ENCODE data around the gene SCTR.

Gene SCTR

GRCh38 chr2:119421304-119421703, 103.0 kb downstream of the SCTR start:
- no peak for TF ChIP-seq CTCF (IDR thresholded peaks at IDR 0.05; ENCODE audit: low read depth, low read length)

GRCh38 chr2:119419803-119420508, 104.3 kb downstream of the SCTR start:
- in situ Hi-C loops (cut with HindIII; ENCODE audit: low sequenced_read_pairs), result no loop called here
- no peak for DNase-seq (ENCODE audit: low read depth, low spot score)
- no peak overlapping the region for H3K4me3 ChIP-seq (ENCODE audit: low read depth, low read length)
- no peak for TF ChIP-seq CTCF (IDR thresholded peaks at IDR 0.05; ENCODE audit: low read depth, low read length)

More at GRCh38 chr2:119421304-119421703, 103.0 kb downstream of the SCTR start:
- H3K4me3 ChIP-seq (ENCODE audit: low read depth, low read length), result no peak overlapping the region
- no peak for DNase-seq (ENCODE audit: low read depth, low spot score)
- in situ Hi-C loops (cut with HindIII; ENCODE audit: low sequenced_read_pairs), result no loop called here

- DNase-seq (ENCODE audit: low read depth, low spot score), result no peak
- no peak overlapping the region for H3K4me3 ChIP-seq (ENCODE audit: low read depth, low read length)
- in situ Hi-C loops (cut with HindIII; ENCODE audit: low sequenced_read_pairs), result no loop called here
- TF ChIP-seq CTCF (IDR thresholded peaks at IDR 0.05; ENCODE audit: low read depth, low read length), result no peak
Measured at GRCh38 chr2:119419065-119419464, 105.2 kb downstream of the SCTR start.

- H3K4me3 ChIP-seq (ENCODE audit: low read depth, low read length), result no peak overlapping the region
- in situ Hi-C loops (cut with HindIII; ENCODE audit: low sequenced_read_pairs), result no loop called here
- no peak for TF ChIP-seq CTCF (IDR thresholded peaks at IDR 0.05; ENCODE audit: low read depth, low read length)
- no peak for DNase-seq (ENCODE audit: low read depth, low spot score)
Measured at GRCh38 chr2:119417908-119418307, 106.4 kb downstream of the SCTR start.

- DNase-seq (ENCODE audit: low read depth, low spot score), result no peak
- no peak for TF ChIP-seq CTCF (IDR thresholded peaks at IDR 0.05; ENCODE audit: low read depth, low read length)
- H3K4me3 ChIP-seq (ENCODE audit: low read depth, low read length), result no peak overlapping the region
- in situ Hi-C loops (cut with HindIII; ENCODE audit: low sequenced_read_pairs), result no loop called here
Measured at GRCh38 chr2:119416299-119416923, 107.9 kb downstream of the SCTR start.

- no peak overlapping the region for H3K4me3 ChIP-seq (ENCODE audit: low read depth, low read length)
- no peak for DNase-seq (ENCODE audit: low read depth, low spot score)
- in situ Hi-C loops (cut with HindIII; ENCODE audit: low sequenced_read_pairs), result no loop called here
- no peak for TF ChIP-seq CTCF (IDR thresholded peaks at IDR 0.05; ENCODE audit: low read depth, low read length)
Measured at GRCh38 chr2:119415630-119416029, 108.7 kb downstream of the SCTR start.
